Superior temporal gyrus (tissue), 1 donor: ENCODE measurements around the gene ERBIN.

Experiments
- DNase-seq: peaks from one replicate; pipeline ENCODE4 v3.0.0-alpha.2; 2016; ENCODE audit errors: extremely low spot score

The ERBIN gene

GRCh38 chr5:66122379-66123034, 196.1 kb downstream of the ERBIN start:
- no peak for DNase-seq

DNA sequence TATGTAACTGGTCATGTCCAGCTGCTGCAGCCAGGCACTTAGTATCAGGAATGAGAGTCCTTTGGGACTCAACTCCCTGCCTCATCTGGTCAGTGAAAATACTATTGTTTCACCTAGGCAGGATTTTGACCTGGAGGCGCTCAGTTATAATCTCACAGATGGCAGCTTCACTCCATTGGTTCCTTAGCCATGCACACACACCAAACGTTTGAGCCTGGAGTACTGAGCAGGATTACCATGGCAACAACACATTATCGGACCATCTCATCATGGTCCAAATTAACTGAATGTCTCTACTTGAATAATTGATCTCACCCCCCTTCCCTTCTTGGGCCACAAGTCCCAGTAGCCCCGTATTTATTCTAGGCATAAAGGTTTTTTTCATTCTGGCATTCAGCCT, 202.8 kb downstream of the ERBIN start:
- no peak for DNase-seq

- DNase-seq: no peak
These were observed 204.1 kb downstream of the ERBIN start for GRCh38 chr5:66130493-66130892.
